Activated CD4-positive, CD25-positive, alpha-beta regulatory T cell treated with anti-CD3 and anti-CD28 coated beads, Interleukin-2, amount 50 U/mL, for 24 hours (primary cell): ENCODE measurements around the gene ST8SIA1.
A peak's percentile ranks its signal among the peaks of the same experiment; 100 is the strongest.
"Not testable (repeated sequence)": the region's sequence is repeated elsewhere in the genome, so short reads cannot be mapped to it uniquely, and the experiment has no call there.

ENCODE experiments used
- ATAC-seq, 2 donors: fragments of 150-1000 bp; cut with Tn5 transposase; one replicate each; pipeline ENCODE4 v1.10.0; 2021; ENCODE audit warnings: mild to moderate bottlenecking in 1 of 2, moderate library complexity in 1 of 2

Gene ST8SIA1

DNA sequence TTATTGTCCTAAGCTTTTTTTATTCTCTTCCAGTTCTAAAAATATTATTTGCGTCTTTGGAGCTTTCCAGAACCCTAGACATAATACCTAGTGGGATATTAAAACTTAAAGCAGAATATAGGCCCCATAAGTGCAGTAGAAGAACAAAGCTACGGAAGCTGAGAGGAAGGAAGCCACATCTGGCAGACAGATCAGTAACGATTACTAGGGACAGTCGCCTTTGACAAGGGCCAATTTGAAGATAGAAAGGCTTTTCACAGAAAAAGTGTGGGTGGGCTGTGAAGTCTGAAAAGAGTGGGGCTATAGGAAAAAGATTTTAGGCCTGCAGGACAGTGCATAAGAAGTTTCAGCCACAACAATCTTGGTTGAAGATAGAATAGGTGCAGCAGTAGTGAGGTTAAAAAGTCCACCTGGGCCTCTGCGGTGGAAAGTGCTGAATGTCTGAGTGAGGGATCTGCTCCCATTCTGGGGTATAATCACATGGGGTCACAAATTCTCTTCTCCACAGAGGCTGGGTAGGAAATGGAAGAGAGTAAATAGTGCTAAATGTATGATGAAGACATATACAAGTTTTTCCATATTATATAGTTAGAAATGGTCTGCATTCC lies 174.0 kb downstream of the ST8SIA1 start:
- ATAC-seq, result peak; percentile 22 to 44

- not testable (repeated sequence) for ATAC-seq
Observed at GRCh38 chr12:22149286-22149685, 185.2 kb downstream of the ST8SIA1 start.

DNA sequence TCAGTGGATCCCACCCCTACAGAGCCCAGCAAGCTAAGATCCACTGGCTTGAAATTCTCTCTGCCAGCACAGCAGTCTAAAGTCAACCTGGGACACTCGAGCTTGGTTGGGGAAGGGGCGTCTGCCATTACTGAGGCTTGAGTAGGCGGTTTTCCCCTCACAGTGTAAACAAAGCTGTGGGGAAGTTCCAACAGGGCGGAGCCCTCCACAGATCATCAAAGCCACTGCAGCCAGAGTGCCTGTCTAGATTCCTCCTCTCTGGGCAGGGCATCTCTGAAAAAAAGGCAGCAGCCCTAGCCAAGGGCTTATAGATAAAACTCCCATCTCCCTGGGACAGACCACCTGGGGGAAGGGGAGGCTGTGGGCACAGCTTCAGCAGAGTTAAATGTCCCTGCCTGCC lies 187.8 kb downstream of the ST8SIA1 start:
- peak; percentile 58 to 60 for ATAC-seq
